ENCODE data around the gene YEATS4.

YEATS4 gene

GRCh38 chr12:69355363-69356028 lies 4.0 kb upstream of the YEATS4 start:
- H3K9ac ChIP-seq (ENCODE audit: low read depth, low read length): no peak overlapping the region
- no peak overlapping the region for H3K4me2 ChIP-seq (ENCODE audit: low read length)
- no peaks in the 10 kb centered on the region for H3K9me3 ChIP-seq (replicated peaks; ENCODE audit: low read length)

GRCh38 chr12:69360348-69360672 lies 767 bp downstream of the YEATS4 start:
- no peaks in the 10 kb centered on the region for H3K9me3 ChIP-seq (replicated peaks; ENCODE audit: low read length)
- H3K4me2 ChIP-seq (ENCODE audit: low read length): peak overlapping the region; percentile 87
- H3K4me1 ChIP-seq (ENCODE audit: control insufficient read depth, insufficient read depth, low read length): peaks cover 14% of the 10 kb centered on the region
- peak overlapping the region; percentile 87 for H3K4me3 ChIP-seq (ENCODE audit: low read length)
- no peaks in the 10 kb centered on the region for H3K27me3 ChIP-seq (ENCODE audit: control insufficient read depth, insufficient read depth, low read length)
- peak overlapping the region; percentile 94 for H3K9ac ChIP-seq (ENCODE audit: low read depth, low read length)
- no peaks in the 10 kb centered on the region for H3K36me3 ChIP-seq (ENCODE audit: insufficient read depth, low read length)

More at GRCh38 chr12:69355363-69356028, 4.0 kb upstream of the YEATS4 start:
- H3K4me1 ChIP-seq (ENCODE audit: control insufficient read depth, insufficient read depth, low read length): peaks cover 13% of the 10 kb centered on the region
- H3K27me3 ChIP-seq (ENCODE audit: control insufficient read depth, insufficient read depth, low read length): peaks cover 5% of the 10 kb centered on the region
- no peak overlapping the region for H3K4me3 ChIP-seq (ENCODE audit: low read length)
- H3K36me3 ChIP-seq (ENCODE audit: insufficient read depth, low read length): no peaks in the 10 kb centered on the region

- H3K36me3 ChIP-seq (ENCODE audit: insufficient read depth, low read length): peaks cover 21% of the 10 kb centered on the region
- H3K4me1 ChIP-seq (ENCODE audit: control insufficient read depth, insufficient read depth, low read length): no peaks in the 10 kb centered on the region
- H3K9me3 ChIP-seq (replicated peaks; ENCODE audit: low read length): no peaks in the 10 kb centered on the region
- H3K4me2 ChIP-seq (ENCODE audit: low read length): no peak overlapping the region
- H3K9ac ChIP-seq (ENCODE audit: low read depth, low read length): no peak overlapping the region
- H3K4me3 ChIP-seq (ENCODE audit: low read length): no peak overlapping the region
- no peaks in the 10 kb centered on the region for H3K27me3 ChIP-seq (ENCODE audit: control insufficient read depth, insufficient read depth, low read length)
Measured at GRCh38 chr12:69366796-69367195, 7.3 kb downstream of the YEATS4 start.

- Histone ChIP-seq H3K9ac (ENCODE audit: low read depth, low read length) (no peak overlapping the region), H3K4me1 (ENCODE audit: control insufficient read depth, insufficient read depth, low read length) (no peaks in the 10 kb centered on the region), H3K9me3 (replicated peaks; ENCODE audit: low read length) (no peaks in the 10 kb centered on the region), H3K4me2 (ENCODE audit: low read length) (no peak overlapping the region), H3K36me3 (ENCODE audit: insufficient read depth, low read length) (peaks cover 24% of the 10 kb centered on the region), H3K4me3 (ENCODE audit: low read length) (no peak overlapping the region), H3K27me3 (ENCODE audit: control insufficient read depth, insufficient read depth, low read length) (no peaks in the 10 kb centered on the region)
Measured at GRCh38 chr12:69368171-69368570, 8.6 kb downstream of the YEATS4 start.

- Histone ChIP-seq H3K4me2 (ENCODE audit: low read length) (no peak overlapping the region), H3K9ac (ENCODE audit: low read depth, low read length) (no peak overlapping the region), H3K36me3 (ENCODE audit: insufficient read depth, low read length) (no peaks in the 10 kb centered on the region), H3K4me3 (ENCODE audit: low read length) (no peak overlapping the region), H3K27me3 (ENCODE audit: control insufficient read depth, insufficient read depth, low read length) (no peaks in the 10 kb centered on the region), H3K4me1 (ENCODE audit: control insufficient read depth, insufficient read depth, low read length) (no peaks in the 10 kb centered on the region), H3K9me3 (replicated peaks; ENCODE audit: low read length) (no peaks in the 10 kb centered on the region)
Measured at GRCh38 chr12:69383074-69383473, 23.5 kb downstream of the YEATS4 start.

GRCh38 chr12:69385038-69385437 lies 25.5 kb downstream of the YEATS4 start:
- H3K36me3 ChIP-seq (ENCODE audit: insufficient read depth, low read length): no peaks in the 10 kb centered on the region
- no peak overlapping the region for H3K9ac ChIP-seq (ENCODE audit: low read depth, low read length)
- no peaks in the 10 kb centered on the region for H3K9me3 ChIP-seq (replicated peaks; ENCODE audit: low read length)
- no peaks in the 10 kb centered on the region for H3K27me3 ChIP-seq (ENCODE audit: control insufficient read depth, insufficient read depth, low read length)
- no peak overlapping the region for H3K4me2 ChIP-seq (ENCODE audit: low read length)
- no peak overlapping the region for H3K4me3 ChIP-seq (ENCODE audit: low read length)
- H3K4me1 ChIP-seq (ENCODE audit: control insufficient read depth, insufficient read depth, low read length): peaks cover 7% of the 10 kb centered on the region

GRCh38 chr12:69386921-69387320 lies 27.4 kb downstream of the YEATS4 start:
- H3K4me3 ChIP-seq (ENCODE audit: low read length): no peak overlapping the region

GRCh38 chr12:69388371-69388770 lies 28.8 kb downstream of the YEATS4 start:
- Histone ChIP-seq H3K27me3 (ENCODE audit: control insufficient read depth, insufficient read depth, low read length) (no peaks in the 10 kb centered on the region), H3K9ac (ENCODE audit: low read depth, low read length) (no peak overlapping the region), H3K4me3 (ENCODE audit: low read length) (no peak overlapping the region), H3K4me2 (ENCODE audit: low read length) (no peak overlapping the region), H3K36me3 (ENCODE audit: insufficient read depth, low read length) (peaks cover 9% of the 10 kb centered on the region), H3K4me1 (ENCODE audit: control insufficient read depth, insufficient read depth, low read length) (peaks cover 19% of the 10 kb centered on the region), H3K9me3 (replicated peaks; ENCODE audit: low read length) (no peaks in the 10 kb centered on the region)

More at GRCh38 chr12:69386921-69387320, 27.4 kb downstream of the YEATS4 start:
- H3K36me3 ChIP-seq (ENCODE audit: insufficient read depth, low read length): peaks cover 8% of the 10 kb centered on the region
- H3K4me2 ChIP-seq (ENCODE audit: low read length): no peak overlapping the region
- no peaks in the 10 kb centered on the region for H3K9me3 ChIP-seq (replicated peaks; ENCODE audit: low read length)
- H3K4me1 ChIP-seq (ENCODE audit: control insufficient read depth, insufficient read depth, low read length): peaks cover 10% of the 10 kb centered on the region
- H3K9ac ChIP-seq (ENCODE audit: low read depth, low read length): no peak overlapping the region
- H3K27me3 ChIP-seq (ENCODE audit: control insufficient read depth, insufficient read depth, low read length): no peaks in the 10 kb centered on the region

GRCh38 chr12:69389831-69390230 lies 30.3 kb downstream of the YEATS4 start:
- no peaks in the 10 kb centered on the region for H3K9me3 ChIP-seq (replicated peaks; ENCODE audit: low read length)
- no peak overlapping the region for H3K4me2 ChIP-seq (ENCODE audit: low read length)
- H3K4me3 ChIP-seq (ENCODE audit: low read length): no peak overlapping the region
- H3K27me3 ChIP-seq (ENCODE audit: control insufficient read depth, insufficient read depth, low read length): no peaks in the 10 kb centered on the region
- peaks cover 9% of the 10 kb centered on the region for H3K36me3 ChIP-seq (ENCODE audit: insufficient read depth, low read length)
- peaks cover 19% of the 10 kb centered on the region for H3K4me1 ChIP-seq (ENCODE audit: control insufficient read depth, insufficient read depth, low read length)
- peak overlapping the region; percentile 31 for H3K9ac ChIP-seq (ENCODE audit: low read depth, low read length)

GRCh38 chr12:69392179-69392928 lies 32.8 kb downstream of the YEATS4 start:
- Histone ChIP-seq H3K36me3 (ENCODE audit: insufficient read depth, low read length) (peaks cover 9% of the 10 kb centered on the region), H3K9ac (ENCODE audit: low read depth, low read length) (no peak overlapping the region), H3K4me3 (ENCODE audit: low read length) (no peak overlapping the region), H3K9me3 (replicated peaks; ENCODE audit: low read length) (no peaks in the 10 kb centered on the region), H3K4me2 (ENCODE audit: low read length) (no peak overlapping the region), H3K27me3 (ENCODE audit: control insufficient read depth, insufficient read depth, low read length) (no peaks in the 10 kb centered on the region), H3K4me1 (ENCODE audit: control insufficient read depth, insufficient read depth, low read length) (peaks cover 19% of the 10 kb centered on the region)

GRCh38 chr12:69396041-69396440 lies 36.5 kb downstream of the YEATS4 start:
- Histone ChIP-seq H3K4me1 (ENCODE audit: control insufficient read depth, insufficient read depth, low read length) (peaks cover 9% of the 10 kb centered on the region), H3K9ac (ENCODE audit: low read depth, low read length) (no peak overlapping the region), H3K9me3 (replicated peaks; ENCODE audit: low read length) (no peaks in the 10 kb centered on the region), H3K27me3 (ENCODE audit: control insufficient read depth, insufficient read depth, low read length) (no peaks in the 10 kb centered on the region), H3K4me3 (ENCODE audit: low read length) (no peak overlapping the region), H3K36me3 (ENCODE audit: insufficient read depth, low read length) (peaks cover 9% of the 10 kb centered on the region), H3K4me2 (ENCODE audit: low read length) (no peak overlapping the region)

- Histone ChIP-seq H3K9me3 (replicated peaks; ENCODE audit: low read length) (no peaks in the 10 kb centered on the region), H3K4me3 (ENCODE audit: low read length) (no peak overlapping the region), H3K36me3 (ENCODE audit: insufficient read depth, low read length) (peaks cover under 1% of the 10 kb centered on the region), H3K27me3 (ENCODE audit: control insufficient read depth, insufficient read depth, low read length) (no peaks in the 10 kb centered on the region), H3K4me1 (ENCODE audit: control insufficient read depth, insufficient read depth, low read length) (peaks cover 13% of the 10 kb centered on the region), H3K4me2 (ENCODE audit: low read length) (no peak overlapping the region), H3K9ac (ENCODE audit: low read depth, low read length) (no peak overlapping the region)
Measured at GRCh38 chr12:69396963-69397362, 37.4 kb downstream of the YEATS4 start.
